Activated gamma-delta T cell treated with anti-CD3 and anti-CD28 coated beads, Interleukin-2, amount 50 U/mL, for 16 hours (primary cell): ENCODE measurements around the gene AHCYL1.
"Not testable (repeated sequence)": the region's sequence is repeated elsewhere in the genome, so short reads cannot be mapped to it uniquely, and the experiment has no call there.

Experiments
- DNase-seq: peaks from one replicate; pipeline ENCODE4 v3.0.0-alpha.2; 2020; ENCODE audit warnings: low read depth

AHCYL1 gene

GRCh38 chr1:109984456-109985246, at the start of gene AHCYL1:
Gene AHCYL1, plus strand, starts transcription at chr1:109984765. Its CDS starts 288 bp downstream, at chr1:109985053.
- DNase-seq, result peak; percentile 99

GRCh38 chr1:109935451-109935900, 49.1 kb upstream of the AHCYL1 start:
- no peak for DNase-seq

GRCh38 chr1:109937738-109938137, 46.8 kb upstream of the AHCYL1 start:
- no peak for DNase-seq

- DNase-seq, result no peak
Measured at GRCh38 chr1:109938556-109938955, 46.0 kb upstream of the AHCYL1 start.

GRCh38 chr1:109942434-109942833, 42.1 kb upstream of the AHCYL1 start:
- no peak for DNase-seq

- no peak for DNase-seq
Measured at GRCh38 chr1:109944541-109944940, 40.0 kb upstream of the AHCYL1 start.

- DNase-seq, result no peak
Measured at GRCh38 chr1:109946511-109946910, 38.1 kb upstream of the AHCYL1 start.

- DNase-seq, result no peak
Measured at GRCh38 chr1:109947582-109948284, 36.8 kb upstream of the AHCYL1 start.

GRCh38 chr1:109948285-109948630, 36.3 kb upstream of the AHCYL1 start:
- no peak for DNase-seq

- no peak for DNase-seq
Measured at GRCh38 chr1:109950038-109950437, 34.5 kb upstream of the AHCYL1 start.

- DNase-seq, result no peak
Measured at GRCh38 chr1:109950509-109950908, 34.1 kb upstream of the AHCYL1 start.

- not testable (repeated sequence) for DNase-seq
Measured at GRCh38 chr1:109951501-109951900, 33.1 kb upstream of the AHCYL1 start.

GRCh38 chr1:109954041-109954512, 30.5 kb upstream of the AHCYL1 start:
- DNase-seq, result no peak

GRCh38 chr1:109959632-109959973, 25.0 kb upstream of the AHCYL1 start:
- DNase-seq, result no peak

GRCh38 chr1:109959974-109960744, 24.4 kb upstream of the AHCYL1 start:
- DNase-seq, result no peak

- no peak for DNase-seq
Measured at GRCh38 chr1:109960745-109961094, 23.8 kb upstream of the AHCYL1 start.

- no peak for DNase-seq
Measured at GRCh38 chr1:109963864-109964263, 20.7 kb upstream of the AHCYL1 start.

GRCh38 chr1:109969146-109969829, 15.3 kb upstream of the AHCYL1 start:
- no peak for DNase-seq

- DNase-seq, result no peak
Measured at GRCh38 chr1:109969907-109970306, 14.7 kb upstream of the AHCYL1 start.

- no peak for DNase-seq
Measured at GRCh38 chr1:109971559-109971958, 13.0 kb upstream of the AHCYL1 start.

- no peak for DNase-seq
Measured at GRCh38 chr1:109974191-109974590, 10.4 kb upstream of the AHCYL1 start.

- no peak for DNase-seq
Measured at GRCh38 chr1:109975718-109976117, 8.8 kb upstream of the AHCYL1 start.
